Gastrocnemius medialis (tissue), 4 donors: ENCODE data around the gene HTR2A.

Experiments used
- CTCF ChIP-seq, 5 experiments: fragments of 450-650 bp in 3 of 5; fragments of 200-600 bp in 2 of 5; sonication (generic) in 2 of 5; IDR thresholded peaks in 4 of 5; conservative IDR thresholded peaks in 1 of 5; 1 replicate in 4 of 5; 2 replicates in 1 of 5; pipeline ENCODE4 v1.5.1; 2016 to 2019; ENCODE audit warnings: antibody characterized with exemption in 5 of 5, mild to moderate bottlenecking in 3 of 5, moderate library complexity in 3 of 5
- POLR2A ChIP-seq, 2 donors: fragments of 450-650 bp; IDR thresholded peaks; one replicate each; pipeline ENCODE4 v1.6.1; 2017; ENCODE audit warnings: antibody characterized with exemption in 2 of 2, mild to moderate bottlenecking in 2 of 2, moderate library complexity in 2 of 2

GRCh38 chr13:46839399-46839798, 57.5 kb downstream of the HTR2A start:
- no peak for TF ChIP-seq POLR2A (IDR thresholded peaks at IDR 0.05)
- TF ChIP-seq CTCF (IDR thresholded peaks at IDR 0.05 in 4 of 5, conservative IDR thresholded peaks at IDR 0.05 in 1 of 5) = no peak
